NT2/D1 (cell line): Measurements from ENCODE around the gene SYPL2.

ENCODE experiments used
- YY1 ChIP-seq: IDR thresholded peaks from 2 replicates; pipeline ENCODE4 v1.6.1; 2011; ENCODE audit not compliant: insufficient read length, insufficient read depth
- ZNF274 ChIP-seq: IDR thresholded peaks from 2 replicates; pipeline ENCODE4 v1.6.1; 2011; ENCODE audit warnings: mild to moderate bottlenecking, low read depth, low read length

DNA sequence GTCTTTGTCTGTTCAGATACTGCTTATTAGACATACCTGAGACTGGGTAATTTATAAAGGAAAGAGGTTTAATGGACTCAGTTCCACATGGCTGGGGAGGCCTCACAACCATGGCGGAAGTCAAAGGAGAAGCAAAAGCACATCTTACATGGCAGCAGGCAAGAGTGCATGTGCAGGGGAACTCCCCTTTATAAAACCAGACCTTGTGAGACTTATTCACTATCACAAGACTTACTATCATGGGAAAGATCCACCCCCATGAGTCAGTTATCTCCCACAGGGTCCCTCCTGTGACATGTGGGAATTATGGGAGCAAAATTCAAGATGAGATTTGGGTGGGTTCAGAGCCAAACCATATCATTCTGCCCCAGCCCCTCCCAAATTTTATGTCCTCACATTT is 33.0 kb upstream of the SYPL2 start:
- TF ChIP-seq YY1: no peak
- no peak for TF ChIP-seq ZNF274
